Rectal smooth muscle tissue (tissue), 1 donor: Measurements from ENCODE around the gene HDAC9.

Source experiments
- H3K27ac ChIP-seq: one replicate; pipeline ENCODE4 v1.7.0; 2013; ENCODE audit warnings: low read depth, low read length, inconsistent platforms
- H3K27me3 ChIP-seq: one replicate; pipeline ENCODE4 v1.7.0; 2013; ENCODE audit warnings: low read length; ENCODE audit not compliant: control insufficient read depth, insufficient read depth
- H3K36me3 ChIP-seq: one replicate; pipeline ENCODE4 v1.7.0; 2013; ENCODE audit warnings: low read length; ENCODE audit not compliant: control insufficient read depth, insufficient read depth
- H3K4me1 ChIP-seq: one replicate; pipeline ENCODE4 v1.7.0; 2013; ENCODE audit warnings: low read length; ENCODE audit not compliant: control insufficient read depth, insufficient read depth
- H3K4me3 ChIP-seq: one replicate; pipeline ENCODE4 v1.7.0; 2013; ENCODE audit warnings: low read length
- H3K9ac ChIP-seq: one replicate; pipeline ENCODE4 v1.7.0; 2013; ENCODE audit warnings: low read length

Gene HDAC9

DNA sequence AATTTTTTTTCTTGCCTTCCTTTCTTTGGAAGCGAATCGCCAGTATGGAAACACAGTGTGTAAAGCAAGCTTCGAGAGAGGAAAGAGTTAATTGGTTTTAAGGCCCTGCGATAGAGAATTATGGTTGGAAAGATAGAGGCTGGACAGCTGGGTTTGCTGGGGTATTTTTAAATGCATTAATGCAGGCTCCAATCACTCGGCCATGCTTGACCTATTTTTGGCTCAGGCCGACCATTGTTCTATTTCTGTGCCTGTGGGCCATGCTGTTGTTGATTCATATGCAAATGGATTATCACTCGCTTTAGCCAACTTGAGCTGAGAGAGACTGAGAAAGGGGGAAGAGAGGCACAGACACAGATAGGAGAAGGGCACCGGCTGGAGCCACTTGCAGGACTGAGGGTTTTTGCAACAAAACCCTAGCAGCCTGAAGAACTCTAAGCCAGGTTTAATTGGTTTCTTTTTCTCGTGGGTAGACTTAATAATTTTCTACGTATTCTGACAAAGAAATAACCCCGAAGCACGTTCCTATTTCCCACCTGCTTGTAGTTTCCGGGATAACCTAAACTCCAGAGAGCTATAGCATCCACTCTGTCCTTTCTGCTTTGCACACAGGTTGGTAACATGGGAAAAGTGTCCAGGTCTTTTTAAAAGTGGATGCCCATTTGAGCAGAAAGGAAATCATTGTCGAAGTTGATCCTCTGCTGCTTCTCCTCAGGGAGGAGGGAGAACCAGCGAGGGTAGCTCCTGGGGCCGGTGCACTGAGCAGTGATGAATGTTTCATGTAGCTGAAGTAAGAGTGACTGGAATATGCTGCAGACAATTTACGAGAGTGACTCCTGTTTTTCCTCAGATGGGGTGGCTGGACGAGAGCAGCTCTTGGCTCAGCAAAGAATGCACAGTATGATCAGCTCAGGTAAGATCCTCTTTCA is at the start of gene HDAC9:
Gene HDAC9 (plus strand): TSS at position 338 of the 929 bp plus-strand sequence. CDS start 554 bp downstream, at position 892.
- Histone ChIP-seq H3K4me1 (no peaks in the 10 kb centered on the region), H3K36me3 (no peaks in the 10 kb centered on the region), H3K27me3 (no peaks in the 10 kb centered on the region), H3K4me3 (peak within 1 kb of the TSS; percentile 43), H3K9ac (no peak within 1 kb of the TSS), H3K27ac (no peak within 1 kb of the TSS)

DNA sequence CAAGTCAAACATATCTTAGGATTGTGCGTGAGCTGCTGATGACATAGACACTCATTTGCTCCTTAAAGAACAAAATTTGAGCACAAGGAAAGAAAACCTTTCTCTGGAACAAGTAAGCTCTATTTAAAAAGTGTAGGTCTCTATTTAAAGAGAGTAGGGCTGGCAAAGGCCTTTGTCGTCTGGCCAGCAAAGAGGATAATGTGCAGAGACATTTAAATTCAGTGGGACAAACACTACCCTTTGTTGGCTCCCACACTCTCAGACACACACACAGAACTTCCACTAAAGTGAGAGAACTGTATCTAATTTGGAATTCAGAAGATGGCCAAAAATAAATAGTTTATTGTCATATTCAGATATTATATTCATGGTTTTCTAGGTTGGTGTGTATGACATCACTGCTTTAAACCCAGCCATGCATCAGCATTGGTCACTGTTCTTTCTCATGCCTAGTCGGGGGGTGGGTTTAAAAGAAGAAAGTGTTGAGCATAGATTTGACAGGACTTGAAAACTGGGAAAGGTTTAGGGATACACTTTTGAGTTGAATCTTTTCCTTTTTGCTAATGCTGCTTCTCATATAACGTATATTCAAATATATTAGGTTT is 49.5 kb upstream of the HDAC9 start:
- peaks cover 5% of the 10 kb centered on the region for H3K4me1 ChIP-seq
- H3K27me3 ChIP-seq: no peaks in the 10 kb centered on the region
- no peaks in the 10 kb centered on the region for H3K36me3 ChIP-seq
- H3K27ac ChIP-seq: no peak overlapping the region
- no peak overlapping the region for H3K9ac ChIP-seq
- H3K4me3 ChIP-seq: no peak overlapping the region

- no peaks in the 10 kb centered on the region for H3K27me3 ChIP-seq
- no peak overlapping the region for H3K4me3 ChIP-seq
- peaks cover 5% of the 10 kb centered on the region for H3K4me1 ChIP-seq
- H3K36me3 ChIP-seq: no peaks in the 10 kb centered on the region
- H3K9ac ChIP-seq: no peak overlapping the region
- no peak overlapping the region for H3K27ac ChIP-seq
Observed at GRCh38 chr7:18450019-18450418, 45.5 kb upstream of the HDAC9 start.

- Histone ChIP-seq H3K36me3 (no peaks in the 10 kb centered on the region), H3K4me3 (no peak overlapping the region), H3K27ac (no peak overlapping the region), H3K27me3 (no peaks in the 10 kb centered on the region), H3K9ac (no peak overlapping the region), H3K4me1 (no peaks in the 10 kb centered on the region)
Observed at GRCh38 chr7:18455606-18456005, 39.9 kb upstream of the HDAC9 start.

DNA sequence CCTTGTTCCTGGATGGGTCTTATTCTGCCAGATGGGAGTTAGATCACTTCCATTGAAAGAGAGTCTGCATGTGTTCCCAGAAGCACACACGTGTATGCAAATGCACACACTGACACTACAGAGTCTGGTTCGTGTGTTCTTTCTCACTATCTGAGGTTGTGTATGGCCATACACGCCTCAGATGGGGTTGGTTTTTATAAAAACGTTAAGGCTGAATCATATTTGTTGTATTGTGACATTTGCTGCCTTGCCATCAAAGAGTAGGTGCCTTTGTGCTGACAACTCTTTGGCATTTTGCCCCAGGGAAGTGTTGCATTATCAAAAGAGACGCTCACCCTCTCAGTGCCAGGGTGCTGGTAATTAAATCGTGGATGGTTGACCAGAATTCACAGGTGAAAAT is 37.7 kb upstream of the HDAC9 start:
- Histone ChIP-seq H3K4me1 (no peaks in the 10 kb centered on the region), H3K27me3 (no peaks in the 10 kb centered on the region), H3K27ac (no peak overlapping the region), H3K4me3 (no peak overlapping the region), H3K9ac (no peak overlapping the region), H3K36me3 (no peaks in the 10 kb centered on the region)

GRCh38 chr7:18458830-18459229 is 36.7 kb upstream of the HDAC9 start:
- Histone ChIP-seq H3K27me3 (no peaks in the 10 kb centered on the region), H3K27ac (no peak overlapping the region), H3K36me3 (no peaks in the 10 kb centered on the region), H3K4me1 (no peaks in the 10 kb centered on the region), H3K4me3 (no peak overlapping the region), H3K9ac (no peak overlapping the region)

GRCh38 chr7:18459484-18460245 is 35.9 kb upstream of the HDAC9 start:
- Histone ChIP-seq H3K9ac (no peak overlapping the region), H3K4me3 (no peak overlapping the region), H3K27me3 (no peaks in the 10 kb centered on the region), H3K36me3 (no peaks in the 10 kb centered on the region), H3K27ac (no peak overlapping the region), H3K4me1 (no peaks in the 10 kb centered on the region)

- no peak overlapping the region for H3K4me3 ChIP-seq
- no peaks in the 10 kb centered on the region for H3K27me3 ChIP-seq
- H3K4me1 ChIP-seq: no peaks in the 10 kb centered on the region
- H3K36me3 ChIP-seq: no peaks in the 10 kb centered on the region
- H3K27ac ChIP-seq: no peak overlapping the region
- no peak overlapping the region for H3K9ac ChIP-seq
Observed at GRCh38 chr7:18461785-18462467, 33.6 kb upstream of the HDAC9 start.

DNA sequence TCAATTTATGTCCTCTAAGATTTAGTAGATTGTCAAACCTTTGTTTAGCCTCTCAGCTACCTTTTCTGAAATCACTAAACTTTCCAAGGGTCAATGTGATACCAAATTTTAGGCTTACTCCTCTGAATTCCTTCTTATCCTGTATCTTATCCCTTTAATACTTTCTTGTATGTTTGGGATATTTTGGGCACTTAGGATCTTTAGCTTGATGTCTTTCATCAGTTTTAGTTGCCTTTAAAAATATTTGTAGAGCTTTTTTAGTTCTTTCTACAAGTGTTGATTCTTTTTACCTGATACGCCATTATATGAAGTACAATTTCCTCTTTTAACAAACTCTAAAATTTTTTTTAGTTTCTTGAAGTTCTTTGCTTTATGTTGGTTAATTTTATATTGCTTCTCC is 30.7 kb upstream of the HDAC9 start:
- Histone ChIP-seq H3K27ac (no peak overlapping the region), H3K9ac (no peak overlapping the region), H3K27me3 (no peaks in the 10 kb centered on the region), H3K4me3 (no peak overlapping the region), H3K4me1 (no peaks in the 10 kb centered on the region), H3K36me3 (no peaks in the 10 kb centered on the region)

DNA sequence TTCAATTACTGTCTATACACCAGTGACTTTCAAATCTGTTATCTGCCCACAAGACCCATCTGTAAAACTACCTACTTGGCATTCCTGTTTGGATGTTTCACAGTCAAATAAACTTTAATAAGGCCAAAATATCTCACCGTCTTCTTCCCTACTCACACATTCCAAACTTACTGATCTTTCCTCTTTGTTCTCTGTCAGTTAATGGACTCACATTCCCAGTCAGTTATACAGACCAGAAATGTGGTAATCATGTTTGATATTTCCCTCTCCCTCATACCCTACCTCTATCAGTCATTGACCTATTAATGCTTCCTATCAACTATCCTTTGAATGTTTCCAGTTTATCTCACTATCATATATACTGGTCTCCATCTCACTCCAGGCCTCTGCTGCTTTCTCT is 28.5 kb upstream of the HDAC9 start:
- Histone ChIP-seq H3K27ac (no peak overlapping the region), H3K4me3 (no peak overlapping the region), H3K36me3 (no peaks in the 10 kb centered on the region), H3K4me1 (no peaks in the 10 kb centered on the region), H3K9ac (no peak overlapping the region), H3K27me3 (no peaks in the 10 kb centered on the region)

DNA sequence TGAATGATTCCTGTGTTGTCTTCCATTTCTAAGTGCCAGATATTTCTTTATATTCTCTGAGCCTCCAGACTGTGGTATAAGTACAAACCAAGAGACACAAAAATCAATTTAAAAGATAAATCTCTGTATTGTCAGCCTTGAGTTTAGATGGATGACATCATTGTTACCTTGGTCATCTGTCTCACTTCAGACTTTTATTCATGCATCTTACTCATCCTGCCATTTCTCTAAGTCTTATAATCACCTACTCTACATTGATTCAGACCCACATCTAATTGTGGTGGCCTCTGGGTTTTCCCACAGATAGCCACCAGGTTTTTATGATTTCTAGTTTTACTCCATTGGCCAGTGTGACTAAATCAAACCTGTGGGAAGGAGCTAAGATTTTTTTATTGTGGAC is 26.8 kb upstream of the HDAC9 start:
- no peaks in the 10 kb centered on the region for H3K36me3 ChIP-seq
- no peaks in the 10 kb centered on the region for H3K4me1 ChIP-seq
- no peak overlapping the region for H3K4me3 ChIP-seq
- H3K9ac ChIP-seq: no peak overlapping the region
- H3K27ac ChIP-seq: no peak overlapping the region
- H3K27me3 ChIP-seq: no peaks in the 10 kb centered on the region

DNA sequence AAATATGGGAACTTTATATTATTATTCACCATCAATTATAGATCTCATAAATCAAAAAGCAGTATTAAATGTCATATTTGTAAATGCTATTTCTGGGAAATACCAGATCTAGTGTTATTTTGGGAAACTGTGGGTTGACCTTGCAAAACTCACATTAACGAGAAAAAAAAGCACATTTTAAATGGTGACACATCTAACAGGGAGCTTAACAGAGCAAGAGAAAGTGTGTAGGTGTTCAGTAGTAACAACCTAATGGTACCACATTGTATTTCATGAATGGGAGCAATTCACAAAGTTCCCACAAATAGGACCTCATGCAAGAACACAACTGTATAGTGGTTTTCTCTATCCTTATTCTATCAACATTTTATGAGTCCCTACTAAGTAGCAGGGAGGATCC is 26.2 kb upstream of the HDAC9 start:
- Histone ChIP-seq H3K27ac (no peak overlapping the region), H3K36me3 (no peaks in the 10 kb centered on the region), H3K27me3 (no peaks in the 10 kb centered on the region), H3K4me1 (no peaks in the 10 kb centered on the region), H3K9ac (no peak overlapping the region), H3K4me3 (no peak overlapping the region)
